Skeletal muscle tissue (tissue), 4 donors: ENCODE results near the gene REV1. TPM values are rescaled to one million over a fixed set of nuclear protein-coding genes. Genes with fewer than 3 reads are reported as not detected.

Source experiments
- H3K27ac ChIP-seq: one replicate; pipeline ENCODE4 v1.7.0; 2013; ENCODE audit warnings: mild to moderate bottlenecking, low read depth, low read length, inconsistent platforms
- H3K27me3 ChIP-seq, 3 donors: one replicate each; pipeline ENCODE4 v1.7.0; 2013; ENCODE audit warnings: low read length in 3 of 3; ENCODE audit not compliant: control insufficient read depth in 3 of 3, insufficient read depth in 3 of 3
- H3K36me3 ChIP-seq, 3 donors: one replicate each; pipeline ENCODE4 v1.7.0; 2013; ENCODE audit warnings: low read length in 3 of 3; ENCODE audit not compliant: control insufficient read depth in 3 of 3, insufficient read depth in 3 of 3
- H3K4me1 ChIP-seq, 3 donors: one replicate each; pipeline ENCODE4 v1.7.0; 2013; ENCODE audit warnings: low read length in 3 of 3, mild to moderate bottlenecking in 3 of 3; ENCODE audit not compliant: control insufficient read depth in 3 of 3, insufficient read depth in 3 of 3
- H3K4me3 ChIP-seq, 3 donors: one replicate each; pipeline ENCODE4 v1.7.0; 2013; ENCODE audit warnings: low read length in 3 of 3
- H3K9ac ChIP-seq, 3 donors: one replicate each; pipeline ENCODE4 v1.7.0; 2013; ENCODE audit warnings: low read length in 3 of 3, mild to moderate bottlenecking in 3 of 3, moderate library complexity in 2 of 3, low read depth in 1 of 3
- H3K9me3 ChIP-seq, 3 donors: one replicate each; pipeline ENCODE4 v1.7.0; 2013; ENCODE audit warnings: low read length in 3 of 3; ENCODE audit not compliant: control insufficient read depth in 3 of 3
- total RNA-seq: library from RNA; depleted of rRNA; stranded (reverse); fragments of >200 nt; gene quantifications from one replicate; pipeline ENCODE4 v1.2.3, GENCODE V29; 2014
- donor health status: Osteomylitis.

The REV1 gene
- total RNA-seq, 1 donor from 2014 or later: 59.0 TPM

- H3K9me3 ChIP-seq: no peaks in the 10 kb centered on the region
- H3K27ac ChIP-seq: no peak overlapping the region
- no peak overlapping the region for H3K9ac ChIP-seq
- H3K4me1 ChIP-seq: peaks cover 0 to under 1% (median 0%) of the 10 kb centered on the region in 3 donors
- no peak overlapping the region for H3K4me3 ChIP-seq
- H3K36me3 ChIP-seq: peaks cover 24 to 51% (median 46%) of the 10 kb centered on the region in 3 donors
- H3K27me3 ChIP-seq: no peaks in the 10 kb centered on the region
These were observed 72.4 kb downstream of the REV1 start for GRCh38 chr2:99417396-99417795.

- Histone ChIP-seq H3K27me3 (no peaks in the 10 kb centered on the region), H3K4me3 (no peak overlapping the region), H3K27ac (no peak overlapping the region), H3K9ac (no peak overlapping the region), H3K9me3 (no peaks in the 10 kb centered on the region), H3K36me3 (peaks cover 29 to 50% (median 36%) of the 10 kb centered on the region in 3 donors), H3K4me1 (no peaks in the 10 kb centered on the region)
These were observed 75.3 kb downstream of the REV1 start for GRCh38 chr2:99414566-99414965.

- H3K9ac ChIP-seq: no peak overlapping the region
- H3K4me3 ChIP-seq: no peak overlapping the region
- H3K4me1 ChIP-seq: peaks cover 2 to 4% (median 3%) of the 10 kb centered on the region in 3 donors
- H3K36me3 ChIP-seq: peaks cover 17 to 49% (median 39%) of the 10 kb centered on the region in 3 donors
- H3K27me3 ChIP-seq: no peaks in the 10 kb centered on the region
- no peak overlapping the region for H3K27ac ChIP-seq
- H3K9me3 ChIP-seq: no peaks in the 10 kb centered on the region
These were observed 79.5 kb downstream of the REV1 start for GRCh38 chr2:99410276-99410675.

DNA sequence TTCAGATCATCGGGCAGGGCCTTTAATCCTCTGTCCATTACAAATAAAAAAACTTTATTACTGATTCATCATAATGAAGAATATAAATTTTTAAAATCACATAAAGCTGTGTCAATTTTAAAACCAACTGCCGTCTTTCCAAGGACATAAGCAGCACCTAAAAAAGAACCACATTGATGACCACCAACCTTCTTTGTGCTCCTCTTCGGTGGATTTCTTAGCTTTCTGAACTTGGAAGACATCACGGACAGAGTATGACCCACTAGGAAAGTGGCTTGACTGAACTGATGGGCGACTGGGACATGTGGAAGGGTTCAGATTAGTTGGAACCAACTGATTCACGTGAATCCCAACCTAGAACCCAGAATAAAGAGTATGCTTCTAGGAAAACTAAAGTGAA, 83.7 kb downstream of the REV1 start:
- no peaks in the 10 kb centered on the region for H3K27me3 ChIP-seq
- H3K27ac ChIP-seq: no peak overlapping the region
- peaks cover 18 to 24% (median 19%) of the 10 kb centered on the region in 3 donors for H3K4me1 ChIP-seq
- no peak overlapping the region for H3K4me3 ChIP-seq
- H3K9me3 ChIP-seq: no peaks in the 10 kb centered on the region
- H3K36me3 ChIP-seq: peaks cover 9 to 60% (median 57%) of the 10 kb centered on the region in 3 donors
- no peak overlapping the region for H3K9ac ChIP-seq

- peaks cover 4 to 59% (median 59%) of the 10 kb centered on the region in 3 donors for H3K36me3 ChIP-seq
- H3K4me1 ChIP-seq: peaks cover 18 to 24% (median 19%) of the 10 kb centered on the region in 3 donors
- peak overlapping the region in 2 of 3 donors; percentile 7 to 47 for H3K9ac ChIP-seq
- H3K4me3 ChIP-seq: peak overlapping the region in 2 of 3 donors; percentile 14 to 30
- H3K9me3 ChIP-seq: no peaks in the 10 kb centered on the region
- peak overlapping the region; percentile 57 for H3K27ac ChIP-seq
- no peaks in the 10 kb centered on the region for H3K27me3 ChIP-seq
These were observed 84.8 kb downstream of the REV1 start for GRCh38 chr2:99404797-99405669.

- Histone ChIP-seq H3K36me3 (peaks cover 10 to 64% (median 63%) of the 10 kb centered on the region in 3 donors), H3K4me1 (peaks cover 18 to 24% (median 19%) of the 10 kb centered on the region in 3 donors), H3K4me3 (peak overlapping the region in 2 of 3 donors; percentile 14 to 30), H3K9me3 (no peaks in the 10 kb centered on the region), H3K9ac (peak overlapping the region in 2 of 3 donors; percentile 12 to 47), H3K27me3 (no peaks in the 10 kb centered on the region), H3K27ac (peak overlapping the region; percentile 57)
These were observed 85.6 kb downstream of the REV1 start for GRCh38 chr2:99404039-99404796.

- Histone ChIP-seq H3K27me3 (no peaks in the 10 kb centered on the region), H3K9me3 (no peaks in the 10 kb centered on the region), H3K9ac (peak overlapping the region in 2 of 3 donors; percentile 10 to 12), H3K36me3 (peaks cover 16 to 68% (median 64%) of the 10 kb centered on the region in 3 donors), H3K4me1 (peaks cover 19 to 24% (median 22%) of the 10 kb centered on the region in 3 donors), H3K27ac (peak overlapping the region; percentile 57), H3K4me3 (no peak overlapping the region)
These were observed 86.3 kb downstream of the REV1 start for GRCh38 chr2:99403524-99403923.

- peaks cover 19 to 24% (median 22%) of the 10 kb centered on the region in 3 donors for H3K4me1 ChIP-seq
- no peak overlapping the region for H3K27ac ChIP-seq
- no peak overlapping the region for H3K9ac ChIP-seq
- H3K9me3 ChIP-seq: no peaks in the 10 kb centered on the region
- H3K4me3 ChIP-seq: no peak overlapping the region
- H3K27me3 ChIP-seq: no peaks in the 10 kb centered on the region
- peaks cover 18 to 72% (median 67%) of the 10 kb centered on the region in 3 donors for H3K36me3 ChIP-seq
These were observed 86.7 kb downstream of the REV1 start for GRCh38 chr2:99403084-99403483.

DNA sequence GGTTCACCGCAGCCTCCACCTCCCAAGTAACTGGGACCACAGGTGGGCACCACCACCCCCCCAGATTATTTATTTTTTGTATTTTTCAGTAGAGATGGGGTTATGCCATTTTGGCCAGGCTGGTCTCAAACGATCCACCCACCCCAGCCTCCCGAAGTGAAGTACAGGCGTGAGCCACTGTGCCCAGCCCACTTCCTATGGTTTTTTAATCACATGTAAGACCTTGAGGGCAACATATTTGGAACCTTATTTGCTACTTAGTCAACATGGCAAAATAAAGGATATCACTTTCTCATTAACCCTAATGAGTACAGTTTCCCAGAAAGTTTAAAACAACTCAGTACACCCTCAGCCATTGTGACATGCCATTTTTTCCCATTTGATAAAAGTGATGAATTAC, 88.0 kb downstream of the REV1 start:
- peaks cover 19 to 24% (median 22%) of the 10 kb centered on the region in 3 donors for H3K4me1 ChIP-seq
- no peak overlapping the region for H3K9ac ChIP-seq
- H3K9me3 ChIP-seq: no peaks in the 10 kb centered on the region
- H3K4me3 ChIP-seq: no peak overlapping the region
- H3K27me3 ChIP-seq: no peaks in the 10 kb centered on the region
- H3K27ac ChIP-seq: no peak overlapping the region
- peaks cover 24 to 81% (median 74%) of the 10 kb centered on the region in 3 donors for H3K36me3 ChIP-seq
